B cell (primary cell): ENCODE measurements around the gene NAV1. TPM values are rescaled to one million over a fixed set of nuclear protein-coding genes. Genes with fewer than 3 reads are reported as not detected.

Source experiments
- ATAC-seq: fragments of 200-7000 bp; cut with Tn5 transposase; one replicate; pipeline ENCODE4 v1.10.0; 2021; ENCODE audit warnings: low read depth, mild to moderate bottlenecking, moderate number of reproducible peaks, moderate library complexity
- CTCF ChIA-PET: fragments of 350-600 bp; sonication (Branson Sonifier 250); formaldehyde crosslinking; loops from one replicate; lab custom pipeline; 2021; ENCODE audit warnings: antibody characterized with exemption, inconsistent platforms; lab: Charles Lee
- POLR2A ChIA-PET: fragments of 350-600 bp; sonication (Branson Sonifier 250); formaldehyde crosslinking; loops from one replicate; lab custom pipeline; 2021; ENCODE audit warnings: antibody characterized with exemption; lab: Charles Lee
- DNase-seq: peaks from one replicate; pipeline ENCODE4 v3.0.0; 2013
- H2AFZ ChIP-seq: 2 replicates; pipeline ENCODE4 v1.6.1; 2012; ENCODE audit warnings: mild to moderate bottlenecking, low read depth, low read length; ENCODE audit not compliant: insufficient read depth, poor library complexity, severe bottlenecking
- H3K27ac ChIP-seq, 2 donors: 1 replicate in 1 of 2; 2 replicates in 1 of 2; pipeline ENCODE4 v1.5.1; 2012 to 2013; ENCODE audit warnings: low read length in 2 of 2, mild to moderate bottlenecking in 2 of 2, moderate library complexity in 1 of 2
- H3K27me3 ChIP-seq, 4 experiments: fragments of 200-600 bp in 1 of 4; sonication (generic) in 1 of 4; replicated peaks in 1 of 4; 1 replicate in 2 of 4; 2 replicates in 2 of 4; pipeline versions ENCODE4 v1.6.1 to v1.7.0; 2013 to 2016; ENCODE audit warnings: low read length in 3 of 4, mild to moderate bottlenecking in 2 of 4, mixed read lengths in 1 of 4, moderate library complexity in 1 of 4; ENCODE audit not compliant: insufficient read depth in 4 of 4, control insufficient read depth in 3 of 4; ENCODE audit errors: control extremely low read depth in 1 of 4
- H3K36me3 ChIP-seq, 2 experiments: replicated peaks in 1 of 2; 1 replicate in 1 of 2; 2 replicates in 1 of 2; pipeline versions ENCODE4 v1.6.1 to v1.7.1; 2013; ENCODE audit warnings: low read length in 1 of 2; ENCODE audit not compliant: insufficient read depth in 2 of 2, control insufficient read depth in 1 of 2; ENCODE audit errors: control extremely low read depth in 1 of 2, extremely low read depth in 1 of 2
- H3K4me1 ChIP-seq, 2 donors: fragments of 200-600 bp in 1 of 2; sonication (generic) in 1 of 2; 1 replicate in 1 of 2; 2 replicates in 1 of 2; pipeline versions ENCODE4 v1.5.1 to v1.6.1; 2013 to 2017; ENCODE audit warnings: low read length in 2 of 2; ENCODE audit not compliant: control insufficient read depth in 2 of 2, insufficient read depth in 2 of 2
- H3K4me2 ChIP-seq: replicated peaks from 2 replicates; pipeline ENCODE3; 2012; ENCODE audit warnings: mild to moderate bottlenecking, low read depth, low read length; ENCODE audit not compliant: poor library complexity, severe bottlenecking
- H3K4me3 ChIP-seq, 5 experiments: fragments of 200-600 bp in 1 of 5; sonication (generic) in 1 of 5; 1 replicate in 3 of 5; 2 replicates in 2 of 5; pipeline versions ENCODE4 v1.5.1 to v1.7.0; 2011 to 2016; ENCODE audit warnings: low read length in 4 of 5, mild to moderate bottlenecking in 4 of 5, low read depth in 2 of 5, control low read depth in 1 of 5, moderate library complexity in 1 of 5; ENCODE audit not compliant: insufficient read depth in 1 of 5; ENCODE audit errors: control extremely low read depth in 1 of 5, extremely low read depth in 1 of 5
- H3K79me2 ChIP-seq: fragments of 200-600 bp; sonication (generic); one replicate; pipeline ENCODE4 v1.6.0; 2016; ENCODE audit warnings: low read length; ENCODE audit not compliant: control insufficient read depth, insufficient read depth
- H3K9ac ChIP-seq: fragments of 200-600 bp; sonication (generic); 2 replicates; pipeline ENCODE4 v1.6.1; 2017; ENCODE audit warnings: mild to moderate bottlenecking, low read length, moderate library complexity
- H3K9me3 ChIP-seq, 3 donors: one replicate each; pipeline versions ENCODE4 v1.6.1 to v1.7.1; 2013; ENCODE audit warnings: low read length in 2 of 3; ENCODE audit not compliant: control insufficient read depth in 2 of 3, insufficient read depth in 1 of 3; ENCODE audit errors: control extremely low read depth in 1 of 3
- H4K20me1 ChIP-seq: 2 replicates; pipeline ENCODE4 v1.6.0; 2012; ENCODE audit warnings: mild to moderate bottlenecking, low read length; ENCODE audit not compliant: insufficient read depth, control insufficient read depth, poor library complexity, severe bottlenecking
- H3K27ac Mint-ChIP-seq: one replicate; pipeline ENCODE4 v1.8.0; 2021; ENCODE audit warnings: mixed read lengths
- H3K27me3 Mint-ChIP-seq: one replicate; pipeline ENCODE4 v1.8.0; 2021; ENCODE audit warnings: mixed read lengths
- H3K4me1 Mint-ChIP-seq: one replicate; pipeline ENCODE4 v1.8.0; 2021; ENCODE audit warnings: mixed read lengths
- H3K4me3 Mint-ChIP-seq: one replicate; pipeline ENCODE4 v1.8.0; 2021; ENCODE audit warnings: mixed read lengths
- H3K9me3 Mint-ChIP-seq: one replicate; pipeline ENCODE4 v1.8.0; 2022; ENCODE audit warnings: mixed read lengths; ENCODE audit not compliant: insufficient read depth
- EZH2 ChIP-seq: IDR thresholded peaks from 2 replicates; pipeline ENCODE4 v1.6.1; 2012; ENCODE audit warnings: borderline replicate concordance, low read depth, mild to moderate bottlenecking, moderate library complexity, low read length; ENCODE audit not compliant: insufficient read depth, poor library complexity, severe bottlenecking
- WGBS: methylation state at CpG from one replicate; pipeline ENCODE4 v1.1.5; 2013; ENCODE audit warnings: missing lambda C conversion rate; ENCODE audit not compliant: insufficient coverage; 5-methylcytosine and 5-hydroxymethylcytosine counted together
- intact Hi-C: fragments of 100-400 bp; cut with micrococcal nuclease; formaldehyde crosslinking; loops from one replicate; pipeline ENCODE4 v1.10.0; 2022
- polyA plus RNA-seq: library from polyadenylated mRNA; depleted of rRNA; stranded (reverse); fragments of >200 nt; gene quantifications from 2 replicates; pipeline ENCODE4 v1.2.3, GENCODE V29; 2012
- total RNA-seq, 2 donors: library from RNA; stranded (reverse); fragments of 120-200 nt in 1 of 2; gene quantifications; 1 replicate in 1 of 2; 2 replicates in 1 of 2; pipeline versions ENCODE4 v1.2.3 to v1.2.4, GENCODE V29; 2013 to 2022
- TF ChIP-seq, protein P1 (sequence below): fragments of 200-600 bp; IDR thresholded peaks from one replicate; pipeline ENCODE4 v1.8.0; 2022; ENCODE audit warnings: antibody characterized with exemption, mild to moderate bottlenecking

Gene NAV1
- total and polyA plus RNA-seq, 2 donors (not counting 1 experiment from before 2014, with no cell fraction given): 1.5 to 4.3 TPM

DNA sequence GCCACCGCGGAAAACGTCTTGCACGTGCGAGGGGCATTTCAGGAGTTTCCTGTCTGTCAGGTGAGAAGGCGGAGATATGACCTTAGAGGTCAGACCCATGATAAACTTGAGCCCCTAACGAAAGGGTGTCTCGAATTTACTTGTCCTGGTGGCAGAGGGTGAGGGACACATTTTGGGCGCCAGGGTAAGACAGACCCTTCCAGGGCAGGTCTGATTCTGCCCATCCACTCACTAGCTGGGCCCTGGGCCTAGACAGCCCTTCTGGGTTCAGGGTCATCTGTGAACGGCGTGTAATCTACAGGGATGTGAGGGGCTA lies 31.6 kb upstream of the NAV1 start:
- Histone ChIP-seq H3K9ac (peak overlapping the region; percentile 84), H3K4me1 (peaks cover 20 to 28% of the 10 kb centered on the region in 2 donors), H2AFZ (peak overlapping the region; percentile 92), H4K20me1 (no peaks in the 10 kb centered on the region), H3K4me2 (peak overlapping the region; percentile 98), H3K4me3 (peak overlapping the region in 4 of 5 experiments; percentile 65 to 87 (median 75)), H3K9me3 (no peaks in the 10 kb centered on the region), H3K36me3 (no peaks in the 10 kb centered on the region), H3K79me2 (peaks cover 17% of the 10 kb centered on the region), H3K27me3 (no peaks in the 10 kb centered on the region), H3K27ac (peak overlapping the region; percentile 12 to 67)
- TF ChIP-seq, protein P1, sequence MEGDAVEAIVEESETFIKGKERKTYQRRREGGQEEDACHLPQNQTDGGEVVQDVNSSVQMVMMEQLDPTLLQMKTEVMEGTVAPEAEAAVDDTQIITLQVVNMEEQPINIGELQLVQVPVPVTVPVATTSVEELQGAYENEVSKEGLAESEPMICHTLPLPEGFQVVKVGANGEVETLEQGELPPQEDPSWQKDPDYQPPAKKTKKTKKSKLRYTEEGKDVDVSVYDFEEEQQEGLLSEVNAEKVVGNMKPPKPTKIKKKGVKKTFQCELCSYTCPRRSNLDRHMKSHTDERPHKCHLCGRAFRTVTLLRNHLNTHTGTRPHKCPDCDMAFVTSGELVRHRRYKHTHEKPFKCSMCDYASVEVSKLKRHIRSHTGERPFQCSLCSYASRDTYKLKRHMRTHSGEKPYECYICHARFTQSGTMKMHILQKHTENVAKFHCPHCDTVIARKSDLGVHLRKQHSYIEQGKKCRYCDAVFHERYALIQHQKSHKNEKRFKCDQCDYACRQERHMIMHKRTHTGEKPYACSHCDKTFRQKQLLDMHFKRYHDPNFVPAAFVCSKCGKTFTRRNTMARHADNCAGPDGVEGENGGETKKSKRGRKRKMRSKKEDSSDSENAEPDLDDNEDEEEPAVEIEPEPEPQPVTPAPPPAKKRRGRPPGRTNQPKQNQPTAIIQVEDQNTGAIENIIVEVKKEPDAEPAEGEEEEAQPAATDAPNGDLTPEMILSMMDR: no peak
- no peak for TF ChIP-seq EZH2
- WGBS: 8% methylated on average over 9 of the region's 11 CpGs
- no peak for DNase-seq
- H3K27me3 Mint-ChIP-seq: no peaks in the 10 kb centered on the region
- peak overlapping the region; percentile 86 for H3K27ac Mint-ChIP-seq
- intact Hi-C loops: loop anchor here (5.0 kb wide), 1 partner anchor 655 kb away; the partner anchor contains the start of gene PTPN7
- peak overlapping the region; percentile 94 for H3K4me3 Mint-ChIP-seq
- ChIA-PET CTCF (interaction anchor here (0.8 to 2.0 kb wide), 4 partner anchors 8 to 32 kb away, joined by 3 to 25 read pairs (median 4); no protein-coding TSS in a partner anchor), POLR2A (interaction anchor here (1.1 kb wide), 2 partner anchors 25 to 30 kb away, joined by 3 to 4 read pairs; no protein-coding TSS in a partner anchor)
- H3K4me1 Mint-ChIP-seq: peaks cover 37% of the 10 kb centered on the region
- ATAC-seq: no peak
- H3K9me3 Mint-ChIP-seq: no peaks in the 10 kb centered on the region

DNA sequence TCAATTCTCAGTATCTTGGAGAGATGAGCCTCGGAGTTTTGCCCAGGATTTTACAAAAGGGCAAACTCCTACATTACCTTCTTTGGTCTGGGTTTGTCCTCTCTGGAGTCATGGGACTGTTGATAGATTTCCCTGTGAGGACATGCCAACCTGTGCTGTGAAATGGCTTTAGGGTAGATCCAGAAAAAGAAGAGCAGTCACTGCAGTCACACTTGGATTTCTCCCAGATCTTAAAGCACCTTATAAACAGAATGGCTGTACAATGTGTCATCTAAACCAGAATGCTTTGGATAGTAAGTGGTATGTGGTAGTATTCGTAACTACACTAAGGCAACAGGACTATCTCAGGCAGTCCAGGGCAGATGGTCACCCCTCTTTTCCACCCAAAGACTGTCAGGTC lies 30.1 kb upstream of the NAV1 start:
- ATAC-seq (no peak), DNase-seq (no peak)
- intact Hi-C loops: loop anchor here (5.0 kb wide), 1 partner anchor 653 kb away; the partner anchor contains the start of gene PTPN7
- peaks cover 20 to 28% of the 10 kb centered on the region in 2 donors for H3K4me1 ChIP-seq
- POLR2A ChIA-PET: no interaction called here
- no peaks in the 10 kb centered on the region for H3K9me3 ChIP-seq
- no peak overlapping the region for H3K27ac Mint-ChIP-seq
- H3K36me3 ChIP-seq: no peaks in the 10 kb centered on the region
- WGBS: no CpG with 5 or more reads among the region's 2 CpGs
- CTCF ChIA-PET: interaction anchor here (5.7 to 13.3 kb wide), 2 partner anchors 25 to 60 kb away, joined by 104 to 407 read pairs; no protein-coding TSS in a partner anchor
- no peaks in the 10 kb centered on the region for H3K27me3 Mint-ChIP-seq
- H3K79me2 ChIP-seq: peaks cover 13% of the 10 kb centered on the region
- peaks cover 37% of the 10 kb centered on the region for H3K4me1 Mint-ChIP-seq
- H3K27ac ChIP-seq: no peak overlapping the region
- no peak overlapping the region for H3K9ac ChIP-seq
- no peak overlapping the region for H3K4me2 ChIP-seq
- no peak overlapping the region for H3K4me3 ChIP-seq
- no peak overlapping the region for H2AFZ ChIP-seq
- no peak for TF ChIP-seq EZH2
- TF ChIP-seq, protein P1: no peak
- H4K20me1 ChIP-seq: peaks cover 3% of the 10 kb centered on the region
- no peaks in the 10 kb centered on the region for H3K27me3 ChIP-seq
- H3K4me3 Mint-ChIP-seq: no peak overlapping the region
- no peaks in the 10 kb centered on the region for H3K9me3 Mint-ChIP-seq
